Activated T-cell treated with anti-CD3 and anti-CD28 coated beads for 48 hours (primary cell): ENCODE data around the gene ARAP1.
"Not testable (repeated sequence)": the region's sequence is repeated elsewhere in the genome, so short reads cannot be mapped to it uniquely, and the experiment has no call there.

Source experiments
- DNase-seq: peaks from one replicate; pipeline ENCODE4 v3.0.0-alpha.2; 2020; ENCODE audit warnings: low read depth

Gene ARAP1

DNA sequence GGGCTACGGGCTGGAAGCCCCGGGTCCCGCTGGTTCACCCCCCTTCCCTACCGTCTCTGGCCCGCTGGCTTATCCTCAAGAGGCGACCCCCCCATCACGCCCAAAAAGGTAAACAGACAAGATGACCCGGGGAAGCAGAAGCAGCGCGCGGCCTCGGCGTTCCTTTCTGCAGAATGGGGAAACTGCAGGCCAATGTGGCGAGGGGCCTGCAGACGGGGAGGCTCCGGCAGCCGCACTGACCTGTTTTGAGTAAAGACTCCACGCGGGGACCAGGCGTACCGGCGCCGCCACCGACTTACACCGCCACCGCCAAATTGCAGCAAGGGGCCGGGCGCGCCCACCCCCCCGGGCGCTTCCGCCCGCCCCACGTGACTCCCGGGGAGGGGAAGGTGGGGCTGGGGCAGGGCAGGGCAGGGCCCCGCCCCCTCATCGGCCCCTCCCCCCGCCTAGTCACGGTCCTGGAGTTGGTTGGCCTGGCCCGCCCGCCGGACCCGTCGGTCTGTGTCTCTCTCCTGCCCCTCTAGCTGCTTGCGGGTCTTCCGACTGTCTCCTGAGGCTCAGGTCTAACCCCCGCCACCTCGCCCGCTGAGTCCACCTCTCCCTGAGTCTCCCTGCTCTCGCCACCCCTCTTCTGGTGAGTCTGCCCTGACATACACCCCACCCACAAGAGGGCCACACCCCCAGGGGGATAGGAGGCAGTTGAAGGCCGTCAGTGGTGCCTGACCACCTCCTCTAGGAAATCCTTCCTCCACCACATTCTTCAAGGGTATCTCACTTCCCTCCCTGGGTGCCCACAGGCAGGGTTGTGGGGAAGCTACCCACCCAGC lies at the start of gene ARAP1:
ARAP1 (minus strand) TSS at position 321 of the 827 bp plus-strand sequence. CDS start 25,280 bp downstream, outside the sequence.
- DNase-seq = peak; percentile 73

DNA sequence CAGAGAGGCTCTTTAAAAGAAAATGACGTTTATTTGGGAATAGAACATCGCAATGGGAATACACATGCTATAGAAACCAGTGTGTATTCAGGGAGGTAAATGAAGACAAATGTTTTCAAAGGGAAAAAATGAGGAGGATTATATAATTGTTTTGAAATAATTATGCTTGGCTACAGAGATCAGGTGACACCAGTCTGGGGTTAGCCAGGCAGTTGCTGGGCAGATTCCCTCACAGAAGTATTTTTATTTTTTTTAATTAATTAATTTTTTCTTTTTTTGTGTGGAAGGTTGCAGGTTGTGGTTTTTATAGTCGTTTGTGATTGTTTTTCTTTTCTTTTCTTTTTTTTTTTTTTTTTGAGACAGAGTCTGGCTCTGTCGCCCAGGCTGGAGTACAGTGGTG lies 47.2 kb upstream of the ARAP1 start:
- DNase-seq = no peak

DNA sequence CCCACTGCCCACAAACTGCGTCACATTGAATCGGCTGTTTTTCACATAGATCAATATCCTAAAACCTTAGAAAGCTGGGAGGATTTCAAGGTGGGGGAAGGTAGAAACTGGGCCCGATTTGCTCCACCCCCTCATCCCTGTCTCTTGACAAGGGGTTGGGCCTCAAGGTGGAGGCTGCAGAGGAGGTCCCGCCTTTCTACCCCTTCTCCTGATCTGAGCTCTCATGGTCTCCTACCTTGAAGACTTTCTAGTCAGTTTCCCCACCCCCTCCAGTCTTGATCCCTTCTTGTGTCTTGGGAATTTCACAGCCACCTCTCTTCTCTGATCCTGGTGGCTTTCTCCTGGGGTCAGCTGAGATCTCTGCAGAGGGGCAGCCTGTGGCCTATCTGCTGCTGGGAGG lies 46.2 kb upstream of the ARAP1 start:
- no peak for DNase-seq

DNA sequence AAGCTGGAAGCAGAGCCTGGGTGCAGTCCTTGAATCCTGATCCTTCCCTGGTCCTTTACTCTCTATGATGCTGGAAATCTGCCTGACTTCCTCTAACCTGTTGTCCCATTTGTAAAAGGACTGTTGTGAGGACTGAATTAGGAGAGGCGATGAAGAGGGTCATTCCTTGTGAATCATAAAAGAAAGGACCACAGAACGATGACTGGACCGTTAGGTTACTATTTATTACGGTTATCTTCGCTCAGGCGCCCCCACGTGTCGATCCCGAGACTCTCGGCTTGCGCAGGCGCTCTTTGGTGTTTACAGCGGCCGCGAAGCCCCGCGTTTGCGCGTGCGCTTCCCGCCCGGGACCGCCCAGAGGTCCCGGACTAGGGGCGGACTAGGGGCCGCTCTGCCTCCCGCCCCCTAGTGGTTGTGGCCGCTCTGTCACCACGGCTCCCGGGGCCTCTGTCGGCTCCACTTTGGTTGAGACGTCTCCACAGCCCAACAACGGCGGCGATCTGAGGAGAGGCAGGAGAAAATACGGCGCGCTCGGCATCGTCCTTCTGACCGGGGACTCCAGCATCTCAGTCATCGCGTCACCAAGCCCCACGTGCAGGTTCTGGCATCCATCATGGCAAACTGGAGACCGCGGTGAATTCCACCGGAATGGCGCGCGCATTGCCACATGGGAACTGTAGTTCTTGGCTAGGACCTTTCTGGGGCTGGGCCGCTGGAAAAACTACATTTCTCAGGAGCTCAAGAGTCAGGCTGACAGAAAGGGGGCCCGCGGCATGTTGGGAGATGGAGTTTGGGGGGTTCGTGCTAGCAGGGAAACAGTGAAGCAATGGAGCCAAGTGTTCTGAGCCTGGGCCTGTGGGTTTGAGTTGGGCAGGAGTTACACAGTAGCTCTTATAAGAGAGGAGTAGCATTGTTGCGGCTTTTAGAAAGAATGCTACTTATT lies 41.5 kb upstream of the ARAP1 start, which contains the start of gene STARD10:
STARD10 (minus strand) TSS at position 623 of the 943 bp plus-strand sequence. CDS start 12,866 bp downstream, outside the sequence.
- peak; percentile 95 for DNase-seq

DNA sequence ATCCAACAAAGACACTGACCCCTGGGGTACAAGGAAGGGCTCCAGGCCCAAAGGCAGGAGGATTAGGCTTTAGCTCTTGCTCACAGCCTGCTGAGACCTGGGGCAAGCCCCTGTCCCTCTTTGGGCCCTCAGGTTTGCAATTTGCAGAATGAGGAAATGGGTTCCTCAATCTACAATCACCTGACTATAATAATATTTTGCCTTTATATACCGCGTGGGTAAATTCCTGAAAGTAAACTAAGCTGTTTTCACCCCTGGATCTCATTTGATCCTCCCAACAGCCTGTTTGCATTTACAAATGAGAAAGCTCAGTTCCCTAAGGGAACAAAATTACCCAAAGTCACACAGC lies 40.8 kb upstream of the ARAP1 start:
- no peak for DNase-seq

DNA sequence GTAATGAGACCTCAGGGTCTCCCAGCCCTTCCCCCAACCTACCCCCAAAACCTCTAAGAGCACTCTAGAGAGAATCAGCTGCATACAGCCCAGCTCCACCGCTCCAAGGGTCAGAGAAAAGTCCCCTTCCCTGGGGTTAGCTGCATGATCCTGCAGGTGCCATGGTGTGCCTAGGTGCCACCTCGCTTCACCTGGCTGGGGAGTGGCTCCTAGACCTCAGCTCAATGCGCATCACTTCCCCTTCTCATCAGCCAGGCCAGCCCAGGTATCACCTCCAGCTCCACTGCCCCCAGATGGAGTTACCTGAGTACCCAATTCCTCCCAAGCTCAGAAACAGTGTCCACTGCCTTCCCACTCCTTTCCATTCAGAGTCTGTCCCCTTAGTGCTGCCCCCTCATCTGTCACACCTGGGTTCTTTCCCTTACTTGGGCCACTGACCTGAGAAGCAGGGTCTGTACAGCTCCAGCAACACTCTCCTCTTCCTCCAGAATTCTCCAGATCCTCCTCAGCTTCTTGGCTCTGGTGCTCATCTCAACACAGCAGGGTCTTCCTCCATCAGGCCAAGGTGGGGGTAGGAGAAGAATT lies 40.3 kb upstream of the ARAP1 start:
- no peak for DNase-seq

DNA sequence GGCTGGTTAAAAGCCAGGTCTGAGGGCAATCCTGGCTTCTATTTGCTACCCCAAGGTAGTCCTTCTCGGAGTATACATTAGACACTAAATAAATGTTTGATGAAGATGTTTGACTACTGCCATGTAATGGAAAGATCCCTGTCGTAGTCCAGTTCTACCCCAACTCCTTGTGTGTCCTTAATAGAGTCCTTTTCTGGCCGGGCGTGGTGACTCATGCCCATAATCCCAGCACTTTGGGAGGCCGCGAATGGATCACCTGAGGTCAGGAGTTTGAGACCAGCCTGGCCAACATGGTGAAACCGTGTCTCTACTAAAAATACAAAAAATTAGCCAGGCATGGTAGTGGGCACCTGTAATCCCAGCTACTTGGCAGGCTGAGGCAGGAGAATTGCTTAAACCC lies 39.0 kb upstream of the ARAP1 start:
- not testable (repeated sequence) for DNase-seq

DNA sequence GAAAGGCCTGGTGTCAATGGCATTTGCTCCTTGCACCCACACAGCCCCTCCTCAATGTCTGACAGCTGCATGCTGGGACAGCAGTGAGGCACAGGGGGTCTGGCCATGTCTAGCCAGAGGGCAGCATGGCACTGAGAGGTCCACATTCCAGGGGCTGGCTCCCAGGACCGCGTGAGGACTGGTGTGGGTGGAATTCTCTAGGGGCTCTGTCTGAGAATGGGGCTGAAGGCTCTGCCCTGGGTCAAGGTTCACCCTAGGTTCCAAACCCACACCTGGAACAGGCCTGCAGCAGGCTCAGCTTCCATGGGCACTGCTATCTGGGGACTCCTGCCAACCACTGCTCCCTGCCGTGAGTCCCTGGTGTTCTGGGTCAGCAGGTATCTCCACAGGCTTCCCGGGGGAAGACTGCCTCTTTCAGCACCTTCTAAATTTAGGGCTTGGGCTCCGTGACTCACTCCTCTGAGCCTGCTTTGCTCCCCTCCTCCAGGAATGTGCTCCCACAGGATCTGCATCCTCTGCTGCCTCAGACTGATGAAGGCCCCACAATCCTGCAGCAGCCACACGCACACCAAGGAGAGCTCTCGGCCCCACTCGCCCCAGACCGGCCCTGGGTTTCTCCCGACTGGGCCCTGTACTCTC lies 37.4 kb upstream of the ARAP1 start:
- no peak for DNase-seq

DNA sequence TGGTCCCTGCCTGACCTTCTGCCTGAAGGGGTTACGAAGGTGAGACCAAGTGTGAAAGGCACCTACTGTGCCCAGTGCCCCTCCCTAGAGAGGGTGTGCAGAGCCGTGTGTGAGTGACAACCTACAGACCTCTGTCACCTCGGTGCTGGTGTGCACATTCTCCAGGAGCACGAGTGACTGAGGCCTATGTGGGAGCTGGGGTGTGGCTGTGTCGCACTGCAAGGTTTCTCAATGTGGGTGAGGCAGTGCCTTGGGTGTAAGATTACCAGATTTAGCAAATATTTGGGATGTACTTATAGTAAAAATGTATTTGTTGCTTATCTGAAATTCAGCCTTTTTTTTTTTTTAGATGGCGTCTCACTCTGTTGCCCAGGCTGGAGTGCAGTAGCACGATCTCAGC lies 36.0 kb upstream of the ARAP1 start:
- DNase-seq = no peak

DNA sequence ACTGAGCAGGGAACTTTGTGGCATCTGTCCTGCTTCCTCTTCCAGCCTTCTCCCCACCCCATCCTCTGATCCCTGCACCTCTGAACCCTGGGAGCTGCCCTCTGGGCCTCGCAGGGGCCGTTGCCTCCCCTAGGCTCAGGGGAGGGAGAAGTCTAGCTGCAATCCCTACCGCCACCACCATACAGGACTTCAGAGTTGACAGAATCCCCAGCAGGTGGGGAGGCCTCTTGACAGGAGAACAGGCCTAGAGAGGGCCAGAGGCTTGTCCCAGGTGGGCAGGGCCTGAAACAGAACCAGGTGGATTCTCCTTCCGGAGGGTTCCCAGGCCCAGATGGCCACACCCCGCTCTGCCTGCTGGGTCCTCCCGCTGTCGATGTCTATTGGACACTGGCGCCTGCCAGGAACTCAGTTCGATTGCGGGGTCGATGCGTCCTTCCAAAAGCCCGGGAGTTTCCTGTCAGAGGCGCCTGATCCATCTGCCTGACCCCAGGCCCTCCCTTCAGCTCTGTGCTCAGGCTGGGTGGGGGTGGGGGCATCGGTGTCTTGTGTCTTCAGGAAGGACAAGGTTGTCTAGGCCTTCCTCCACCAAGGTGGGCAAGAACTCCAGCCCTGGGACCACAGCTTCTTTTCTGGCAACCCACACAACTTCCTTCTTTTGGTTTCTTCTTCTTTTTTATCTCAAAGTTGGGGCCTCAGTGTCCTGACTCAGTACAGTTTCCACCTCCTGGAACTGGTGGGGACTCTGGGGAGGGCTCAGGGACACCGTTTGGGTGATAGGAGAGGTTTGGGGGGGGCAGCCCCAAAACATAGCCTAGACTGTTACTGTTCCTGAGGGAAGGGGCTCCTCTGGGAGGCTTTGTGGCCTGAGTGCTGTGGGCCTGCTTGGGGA lies 35.3 kb upstream of the ARAP1 start:
- DNase-seq = no peak

DNA sequence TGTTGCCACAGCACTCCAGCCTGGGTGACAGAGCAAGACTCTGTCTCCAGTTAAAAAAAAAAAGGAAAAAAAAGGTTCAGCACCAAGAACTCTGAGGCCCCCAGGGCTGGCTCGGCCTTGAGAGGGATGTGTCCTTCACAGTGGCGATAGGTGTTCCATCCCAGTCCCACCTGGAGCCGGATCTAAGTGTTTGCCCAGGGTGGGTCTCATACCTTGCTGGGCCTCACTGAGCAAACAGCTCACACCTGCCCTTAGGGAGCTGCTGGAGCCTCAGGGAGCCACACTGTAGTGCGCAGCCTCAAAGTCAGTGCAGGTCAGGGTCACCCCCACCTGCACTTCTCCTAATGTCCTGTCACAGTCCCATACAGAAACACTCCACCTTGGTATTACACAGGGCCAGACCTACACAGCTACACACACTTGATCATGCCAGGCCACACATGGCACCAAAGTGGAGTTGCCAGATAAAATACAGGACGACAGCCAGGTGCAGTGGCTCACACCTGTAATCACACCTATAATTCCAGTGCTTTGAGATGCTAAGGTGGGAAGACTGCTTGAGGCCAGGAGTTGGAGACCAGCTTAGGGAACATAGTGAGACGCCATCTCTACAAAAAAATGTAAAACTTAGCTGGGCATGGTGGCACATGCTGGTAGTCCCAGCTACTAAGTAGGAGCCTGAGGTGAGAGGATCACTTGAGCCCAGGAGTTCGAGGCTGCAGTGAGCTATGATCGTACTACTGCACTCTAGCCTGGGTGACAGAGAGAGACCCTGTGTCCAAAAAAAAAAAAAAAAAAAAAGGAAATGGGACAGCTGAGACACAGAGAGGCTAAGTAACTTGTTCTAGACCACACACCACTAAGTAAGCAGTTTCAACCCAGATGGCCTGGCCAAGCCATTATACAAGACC lies 34.4 kb upstream of the ARAP1 start:
- no peak for DNase-seq

DNA sequence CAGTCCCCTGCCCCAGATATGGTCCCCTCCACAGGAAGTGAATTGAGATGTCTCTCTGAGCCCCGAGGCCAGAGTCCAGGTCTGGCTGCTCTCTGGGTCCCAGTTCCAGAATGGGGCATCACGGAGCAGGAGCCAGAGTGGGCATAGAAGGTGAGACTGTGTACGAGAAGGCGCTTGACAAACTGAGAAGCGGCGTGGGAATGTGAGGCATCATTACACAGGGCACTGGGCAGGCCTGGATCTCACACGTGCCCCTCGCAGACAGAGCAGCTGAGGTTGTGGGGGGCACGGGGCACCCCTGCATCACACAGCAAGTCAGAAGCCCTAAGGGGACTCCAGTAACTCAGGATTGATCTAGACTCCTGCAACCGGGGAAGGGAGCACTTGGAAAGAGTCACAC lies 32.5 kb upstream of the ARAP1 start:
- DNase-seq = no peak

DNA sequence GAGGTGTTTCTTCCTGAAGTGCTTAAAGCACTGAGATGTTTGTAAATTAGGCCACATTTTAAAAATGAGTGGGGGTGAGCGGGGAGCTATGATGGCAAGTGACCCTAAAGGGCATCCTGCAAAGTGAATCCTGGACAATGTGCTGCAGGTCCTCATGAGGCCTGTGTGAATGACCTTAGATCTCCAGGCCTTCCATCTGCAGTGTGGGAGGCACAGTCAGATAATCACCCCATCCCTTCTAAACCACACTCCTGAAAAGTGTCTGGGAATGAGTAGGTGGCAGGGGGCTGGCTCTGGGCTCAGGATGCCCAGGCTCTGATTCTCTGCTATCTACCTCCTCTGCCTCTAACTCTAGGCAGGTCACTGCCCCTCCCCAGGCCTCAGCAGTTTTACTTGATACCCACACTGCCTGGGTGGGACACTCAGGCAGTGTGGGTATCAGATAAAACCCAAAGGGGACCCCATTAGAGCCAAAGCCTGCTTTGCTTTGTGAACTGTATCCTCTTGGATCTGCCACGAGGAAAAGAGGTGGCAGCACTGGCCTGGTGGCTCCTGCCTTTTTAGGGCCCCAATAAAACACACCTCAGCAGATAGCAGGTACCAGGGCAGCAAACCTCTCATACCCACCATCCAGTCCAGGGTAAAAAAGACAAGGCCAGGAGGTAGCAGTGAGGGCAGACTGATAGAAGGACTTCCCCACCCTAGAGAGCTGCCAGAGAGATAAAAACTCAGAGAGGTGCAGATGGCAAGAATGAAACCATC lies 31.1 kb upstream of the ARAP1 start:
- DNase-seq = no peak

DNA sequence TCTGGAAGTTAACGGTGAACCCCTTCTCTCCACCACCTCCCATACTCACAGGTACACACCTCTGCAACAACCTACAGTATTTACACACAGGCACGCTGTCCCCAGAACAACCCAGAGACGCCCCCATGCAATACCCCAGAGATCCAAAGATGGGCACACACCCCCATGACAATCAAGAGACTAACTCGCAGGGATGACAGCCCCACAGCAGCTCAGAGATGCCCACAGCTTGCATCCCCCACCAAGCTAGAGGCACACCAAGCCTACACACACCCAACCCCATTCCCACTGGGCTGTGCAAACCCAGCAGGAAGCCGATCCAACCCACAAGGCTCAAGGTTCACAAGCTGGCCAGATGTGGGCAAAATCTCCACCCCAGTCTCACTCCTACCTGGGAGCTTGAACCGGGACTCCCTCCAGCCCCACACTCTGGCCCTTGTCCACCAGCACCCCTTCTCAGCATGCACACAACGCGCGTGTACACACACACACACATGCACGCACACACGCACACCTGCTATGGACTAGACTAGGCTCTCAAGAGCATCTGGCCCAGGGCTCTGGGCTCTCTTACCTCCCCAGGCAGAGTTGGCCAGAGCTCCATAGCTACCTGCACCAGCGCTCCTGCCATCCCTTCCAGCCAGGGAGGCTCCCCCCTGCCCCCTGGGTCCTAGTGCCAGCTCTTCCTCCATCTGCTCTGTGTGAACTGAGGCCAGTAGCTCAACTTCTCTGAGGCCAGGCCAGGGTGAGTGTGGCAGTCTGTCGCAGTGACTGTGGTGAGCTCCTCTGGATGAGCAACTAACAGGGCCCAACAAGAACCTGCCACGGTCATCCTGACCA lies 30.1 kb upstream of the ARAP1 start:
- DNase-seq = no peak

DNA sequence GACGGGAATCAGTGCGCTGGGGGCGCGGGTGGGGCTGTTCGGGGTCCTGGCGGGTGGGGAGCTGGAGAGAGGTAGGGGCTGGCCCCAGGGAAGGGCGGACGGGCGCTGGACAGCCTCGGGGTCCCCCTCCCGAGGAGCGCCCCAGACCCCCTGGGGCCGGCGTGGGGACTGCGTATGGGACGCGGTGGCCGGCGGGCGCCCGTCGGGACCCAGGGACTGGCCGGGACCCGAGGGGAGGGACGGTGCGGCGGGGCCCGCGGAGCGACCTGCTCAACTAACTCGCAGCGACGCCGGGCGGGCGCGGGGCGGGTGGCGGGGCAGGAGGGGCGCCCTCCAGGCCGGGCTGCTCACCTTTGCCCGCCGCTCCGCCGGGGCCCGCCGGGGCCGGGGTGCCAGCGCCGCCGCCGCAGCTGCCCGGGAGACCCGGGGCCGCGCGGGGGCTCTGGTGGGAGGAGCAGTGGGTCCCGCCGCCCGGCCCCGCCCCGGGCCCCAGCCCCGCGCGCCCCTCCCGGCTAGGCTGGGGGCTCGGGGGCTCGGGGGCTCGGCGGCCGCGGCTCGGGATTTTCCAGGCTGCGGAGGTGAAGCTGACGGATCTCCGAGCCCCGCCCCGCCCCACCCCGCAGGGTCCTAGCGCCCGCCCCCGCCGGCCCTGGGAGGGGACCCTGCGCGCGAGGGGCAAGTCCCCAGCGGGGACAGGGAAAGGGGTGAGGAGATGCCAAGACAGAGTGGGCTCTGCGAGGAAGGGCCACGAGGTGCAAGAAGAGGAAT lies 29.3 kb upstream of the ARAP1 start:
- DNase-seq = peak; percentile 39

DNA sequence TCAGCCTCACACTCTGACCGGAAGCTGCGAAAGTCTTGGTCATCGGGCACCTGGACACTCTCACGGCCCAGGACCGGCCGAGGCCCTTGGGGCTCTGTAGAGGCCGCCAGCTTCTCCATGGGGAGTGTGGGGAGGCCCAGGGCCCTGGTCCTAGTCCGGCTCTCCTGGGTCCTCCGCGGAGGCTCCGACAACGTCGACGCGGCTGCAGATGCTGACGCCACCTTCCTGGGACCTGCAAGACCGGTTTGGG lies 28.8 kb upstream of the ARAP1 start:
- no peak for DNase-seq

DNA sequence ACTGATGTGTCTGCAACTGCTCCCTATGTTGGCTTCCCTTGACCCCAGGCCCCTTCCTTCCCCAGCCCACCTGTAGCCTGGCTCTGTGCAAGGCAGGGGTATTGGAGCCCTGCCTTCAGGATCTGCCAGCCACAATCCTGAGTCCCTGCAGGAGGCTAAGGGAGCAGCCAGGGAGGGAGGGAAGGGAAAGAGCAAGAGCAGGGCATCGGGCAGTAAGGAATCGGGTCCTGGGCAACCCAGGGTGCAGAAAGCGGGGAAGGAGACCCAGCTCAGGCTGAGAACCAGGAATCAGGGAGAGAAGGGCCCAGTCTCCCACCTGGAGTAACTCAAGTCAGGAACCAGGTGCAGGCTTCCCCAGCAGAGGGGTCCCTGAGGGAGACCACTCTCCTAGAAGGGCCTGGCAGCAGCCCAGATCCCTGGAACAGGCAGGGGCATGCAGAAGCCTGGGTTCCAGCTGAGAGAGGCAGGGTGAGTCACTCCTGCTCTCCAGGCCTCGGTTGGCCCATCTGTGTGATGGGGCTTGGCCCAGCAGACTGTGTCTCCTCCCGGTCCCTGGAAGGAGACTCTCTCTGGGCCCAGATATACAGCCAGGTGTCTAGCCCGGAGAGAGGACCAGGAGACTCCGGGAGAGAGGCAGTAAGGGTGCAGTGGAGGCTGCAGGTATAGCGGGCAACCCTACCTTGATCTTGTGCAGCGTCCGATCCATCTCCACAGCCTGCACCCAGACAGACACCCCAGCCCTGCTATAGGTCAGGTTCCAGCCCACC lies 28.3 kb upstream of the ARAP1 start:
- DNase-seq = no peak
